HG02870 (cell line): Measurements from ENCODE around the gene KLC3.

Experiments used
- ATAC-seq: cut with Tn5 transposase; IDR thresholded peaks from one replicate; pipeline ENCODE4 v1.9.1; 2021; ENCODE audit warnings: mild to moderate bottlenecking, moderate library complexity; ENCODE audit not compliant: unreplicated experiment

Gene KLC3

GRCh38 chr19:45347570-45348366 lies 7.2 kb downstream of the KLC3 start:
- no peak for ATAC-seq

- no peak for ATAC-seq
Observed at GRCh38 chr19:45348367-45349125, 8.0 kb downstream of the KLC3 start.

- no peak for ATAC-seq
Observed at GRCh38 chr19:45349126-45349415, 8.5 kb downstream of the KLC3 start.

- ATAC-seq, result no peak
Observed at GRCh38 chr19:45349430-45349941, 8.9 kb downstream of the KLC3 start.

- no peak for ATAC-seq
Observed at GRCh38 chr19:45350477-45351058, 10.0 kb downstream of the KLC3 start.

GRCh38 chr19:45351401-45351952 lies 10.9 kb downstream of the KLC3 start:
- no peak for ATAC-seq

- no peak for ATAC-seq
Observed at GRCh38 chr19:45352062-45352461, 11.5 kb downstream of the KLC3 start.

GRCh38 chr19:45352471-45352870 lies 11.9 kb downstream of the KLC3 start:
- ATAC-seq, result no peak

- no peak for ATAC-seq
Observed at GRCh38 chr19:45352914-45353796, 12.6 kb downstream of the KLC3 start.

GRCh38 chr19:45354241-45354842 lies 13.8 kb downstream of the KLC3 start:
- no peak for ATAC-seq

- ATAC-seq, result no peak
Observed at GRCh38 chr19:45355402-45355801, 14.9 kb downstream of the KLC3 start.

- ATAC-seq, result no peak
Observed at GRCh38 chr19:45355910-45356309, 15.4 kb downstream of the KLC3 start.

- no peak for ATAC-seq
Observed at GRCh38 chr19:45356760-45357444, 16.4 kb downstream of the KLC3 start.

- ATAC-seq, result no peak
Observed at GRCh38 chr19:45357445-45357783, 16.9 kb downstream of the KLC3 start.

- no peak for ATAC-seq
Observed at GRCh38 chr19:45358213-45358792, 17.8 kb downstream of the KLC3 start.

GRCh38 chr19:45361608-45362007 lies 21.1 kb downstream of the KLC3 start:
- ATAC-seq, result no peak

- no peak for ATAC-seq
Observed at GRCh38 chr19:45362291-45362690, 21.7 kb downstream of the KLC3 start.

GRCh38 chr19:45363861-45364459 lies 23.4 kb downstream of the KLC3 start:
- no peak for ATAC-seq

GRCh38 chr19:45364696-45365095 lies 24.1 kb downstream of the KLC3 start:
- no peak for ATAC-seq
